Activated naive CD8-positive, alpha-beta T cell treated with anti-CD3 and anti-CD28 coated beads, Interleukin-2, amount 10 ng/mL, durations not matched to agents 7 days and 5 days (primary cell): ENCODE results near the gene NUP62. TPM values are rescaled to one million over a fixed set of nuclear protein-coding genes. Genes with fewer than 3 reads are reported as not detected.
"Not testable (repeated sequence)": the region's sequence is repeated elsewhere in the genome, so short reads cannot be mapped to it uniquely, and the experiment has no call there.

Source experiments
- ATAC-seq: fragments of 150-1000 bp; cut with Tn5 transposase; one replicate; pipeline ENCODE4 v1.10.0; 2021; ENCODE audit warnings: low read depth, moderate library complexity
- POLR2A ChIA-PET: fragments of 350-600 bp; sonication (Branson Sonifier 250); formaldehyde crosslinking; loops from one replicate; lab custom pipeline; 2021; ENCODE audit warnings: antibody characterized with exemption; lab: Charles Lee
- DNase-seq: peaks from one replicate; pipeline ENCODE4 v3.0.0; 2021
- H3K27ac Mint-ChIP-seq: one replicate; pipeline ENCODE4 v1.8.0; 2022; ENCODE audit warnings: mild to moderate bottlenecking, mixed read lengths
- H3K27me3 Mint-ChIP-seq: one replicate; pipeline ENCODE4 v1.8.0; 2022; ENCODE audit warnings: mild to moderate bottlenecking, moderate library complexity, mixed read lengths
- H3K36me3 Mint-ChIP-seq: one replicate; pipeline ENCODE4 v1.8.0; 2021; ENCODE audit warnings: mild to moderate bottlenecking, mixed read lengths
- H3K4me1 Mint-ChIP-seq: one replicate; pipeline ENCODE4 v1.8.0; 2021; ENCODE audit warnings: mixed read lengths
- H3K4me3 Mint-ChIP-seq: one replicate; pipeline ENCODE4 v1.8.0; 2022; ENCODE audit warnings: mild to moderate bottlenecking, moderate library complexity, mixed read lengths
- H3K9me3 Mint-ChIP-seq: one replicate; pipeline ENCODE4 v1.8.0; 2021; ENCODE audit warnings: mixed read lengths
- total RNA-seq, 2 experiments: library from RNA; stranded (reverse); gene quantifications; one replicate each; pipeline ENCODE4 v1.2.3, GENCODE V29; 2021

Gene NUP62
- total RNA-seq, 2 experiments from 2014 or later: 94.2 to 105 TPM

- H3K27ac Mint-ChIP-seq, ATAC-seq, H3K4me3 Mint-ChIP-seq, H3K36me3 Mint-ChIP-seq, H3K9me3 Mint-ChIP-seq, DNase-seq, POLR2A ChIA-PET: not testable (repeated sequence)
- H3K27me3 Mint-ChIP-seq: peaks cover 17% of the 10 kb centered on the region
- peaks cover 12% of the 10 kb centered on the region for H3K4me1 Mint-ChIP-seq
These were observed 15.3 kb upstream of the NUP62 start for GRCh38 chr19:49944567-49944966.

GRCh38 chr19:49940482-49940791 lies 11.1 kb upstream of the NUP62 start:
- Mint-ChIP-seq H3K36me3 (no peaks in the 10 kb centered on the region), H3K4me1 (peaks cover 12% of the 10 kb centered on the region), H3K27me3 (peaks cover 26% of the 10 kb centered on the region), H3K27ac (peak overlapping the region; percentile 72), H3K9me3 (no peaks in the 10 kb centered on the region), H3K4me3 (peak overlapping the region; percentile 14)
- DNase-seq (no peak), ATAC-seq (peak; percentile 72)
- POLR2A ChIA-PET: no interaction called here

- POLR2A ChIA-PET: interaction anchor here (0.7 kb wide), 1 partner anchor 741 kb away, joined by 3 read pairs; no protein-coding TSS in a partner anchor
- Mint-ChIP-seq H3K9me3 (no peaks in the 10 kb centered on the region), H3K4me3 (no peak overlapping the region), H3K4me1 (peaks cover 12% of the 10 kb centered on the region), H3K27ac (peak overlapping the region; percentile 72), H3K36me3 (no peaks in the 10 kb centered on the region), H3K27me3 (peaks cover 27% of the 10 kb centered on the region)
- no peak for DNase-seq
- ATAC-seq: no peak
These were observed 10.6 kb upstream of the NUP62 start for GRCh38 chr19:49939721-49940481.

- POLR2A ChIA-PET: interaction anchor here (0.6 to 0.8 kb wide), 3 partner anchors 25 to 437 kb away, joined by 3 to 4 read pairs (median 4); partner anchors contain the start of gene NR1H2
- peaks cover 14% of the 10 kb centered on the region for H3K4me1 Mint-ChIP-seq
- DNase-seq: no peak
- H3K36me3 Mint-ChIP-seq: peaks cover 1% of the 10 kb centered on the region
- H3K27me3 Mint-ChIP-seq: peaks cover 27% of the 10 kb centered on the region
- no peak overlapping the region for H3K27ac Mint-ChIP-seq
- H3K4me3 Mint-ChIP-seq: no peak overlapping the region
- no peaks in the 10 kb centered on the region for H3K9me3 Mint-ChIP-seq
- ATAC-seq: no peak
These were observed 9.4 kb upstream of the NUP62 start for GRCh38 chr19:49938662-49939061.

GRCh38 chr19:49937750-49938381 lies 8.6 kb upstream of the NUP62 start:
- H3K27ac Mint-ChIP-seq: no peak overlapping the region
- peaks cover 23% of the 10 kb centered on the region for H3K27me3 Mint-ChIP-seq
- POLR2A ChIA-PET: interaction anchor here (0.8 kb wide), 1 partner anchor 438 kb away, joined by 4 read pairs; the partner anchor contains the start of gene NR1H2
- ATAC-seq: peak; percentile 46
- H3K36me3 Mint-ChIP-seq: peaks cover 2% of the 10 kb centered on the region
- DNase-seq: peak; percentile 87
- no peak overlapping the region for H3K4me3 Mint-ChIP-seq
- peaks cover 19% of the 10 kb centered on the region for H3K4me1 Mint-ChIP-seq
- H3K9me3 Mint-ChIP-seq: no peaks in the 10 kb centered on the region

- Mint-ChIP-seq H3K9me3 (peaks cover 3% of the 10 kb centered on the region), H3K36me3 (peaks cover 11% of the 10 kb centered on the region), H3K27ac (no peak overlapping the region), H3K4me3 (no peak overlapping the region), H3K27me3 (peaks cover 12% of the 10 kb centered on the region), H3K4me1 (peaks cover 27% of the 10 kb centered on the region)
- DNase-seq: no peak
- POLR2A ChIA-PET: no interaction called here
- no peak for ATAC-seq
These were observed 7.2 kb upstream of the NUP62 start for GRCh38 chr19:49936549-49936948.

GRCh38 chr19:49933643-49934042 lies 4.3 kb upstream of the NUP62 start:
- peaks cover 26% of the 10 kb centered on the region for H3K4me1 Mint-ChIP-seq
- no peak for ATAC-seq
- peaks cover 12% of the 10 kb centered on the region for H3K27me3 Mint-ChIP-seq
- no peak overlapping the region for H3K4me3 Mint-ChIP-seq
- no peak for DNase-seq
- POLR2A ChIA-PET: no interaction called here
- peak overlapping the region; percentile 49 for H3K27ac Mint-ChIP-seq
- peaks cover 3% of the 10 kb centered on the region for H3K9me3 Mint-ChIP-seq
- peaks cover 20% of the 10 kb centered on the region for H3K36me3 Mint-ChIP-seq

- ATAC-seq: no peak
- peak overlapping the region; percentile 53 for H3K4me3 Mint-ChIP-seq
- H3K36me3 Mint-ChIP-seq: peaks cover 24% of the 10 kb centered on the region
- H3K27me3 Mint-ChIP-seq: peaks cover 12% of the 10 kb centered on the region
- POLR2A ChIA-PET: interaction anchor here (0.7 kb wide), 2 partner anchors 26 to 111 kb away, joined by 3 read pairs; no protein-coding TSS in a partner anchor
- peak; percentile 71 for DNase-seq
- H3K9me3 Mint-ChIP-seq: peaks cover 3% of the 10 kb centered on the region
- peaks cover 31% of the 10 kb centered on the region for H3K4me1 Mint-ChIP-seq
- peak overlapping the region; percentile 80 for H3K27ac Mint-ChIP-seq
These were observed 3.4 kb upstream of the NUP62 start for GRCh38 chr19:49932731-49933131.

- no peak for ATAC-seq
- H3K36me3 Mint-ChIP-seq: peaks cover 27% of the 10 kb centered on the region
- peaks cover 3% of the 10 kb centered on the region for H3K9me3 Mint-ChIP-seq
- H3K4me3 Mint-ChIP-seq: peak overlapping the region; percentile 58
- peak overlapping the region; percentile 32 for H3K27ac Mint-ChIP-seq
- H3K27me3 Mint-ChIP-seq: peaks cover 12% of the 10 kb centered on the region
- no peak for DNase-seq
- POLR2A ChIA-PET: no interaction called here
- H3K4me1 Mint-ChIP-seq: peaks cover 37% of the 10 kb centered on the region
These were observed 2.7 kb upstream of the NUP62 start for GRCh38 chr19:49932041-49932451.

GRCh38 chr19:49931293-49932040 lies 2.2 kb upstream of the NUP62 start:
- Mint-ChIP-seq H3K36me3 (peaks cover 27% of the 10 kb centered on the region), H3K27ac (no peak overlapping the region), H3K4me3 (peak overlapping the region; percentile 58), H3K9me3 (peaks cover 3% of the 10 kb centered on the region), H3K4me1 (peaks cover 39% of the 10 kb centered on the region), H3K27me3 (peaks cover 8% of the 10 kb centered on the region)
- ATAC-seq (no peak), DNase-seq (no peak)
- POLR2A ChIA-PET: no interaction called here

- Mint-ChIP-seq H3K4me3 (peak overlapping the region; percentile 99), H3K36me3 (peaks cover 28% of the 10 kb centered on the region), H3K4me1 (peaks cover 41% of the 10 kb centered on the region), H3K27ac (peak overlapping the region; percentile 98), H3K9me3 (peaks cover 3% of the 10 kb centered on the region), H3K27me3 (peaks cover 3% of the 10 kb centered on the region)
- no peak for DNase-seq
- no peak for ATAC-seq
- POLR2A ChIA-PET: interaction anchor here (0.8 to 2.8 kb wide), 6 partner anchors 34 to 123 kb away, joined by 3 to 20 read pairs (median 15); partner anchors contain the start of genes AKT1S1, IL4I1, TBC1D17 and VRK3
These were observed 1.2 kb upstream of the NUP62 start for GRCh38 chr19:49930483-49931011.

- H3K27me3 Mint-ChIP-seq: no peaks in the 10 kb centered on the region
- POLR2A ChIA-PET: interaction anchor here (0.6 to 2.8 kb wide), 21 partner anchors 11 to 875 kb away, joined by 3 to 20 read pairs (median 7); partner anchors contain the start of genes AKT1S1, AP2A1, IL4I1 and TBC1D17
- H3K4me1 Mint-ChIP-seq: peaks cover 44% of the 10 kb centered on the region
- ATAC-seq: peak; percentile 86
- H3K27ac Mint-ChIP-seq: peak overlapping the region; percentile 98
- peaks cover 3% of the 10 kb centered on the region for H3K9me3 Mint-ChIP-seq
- peak overlapping the region; percentile 99 for H3K4me3 Mint-ChIP-seq
- peak; percentile 86 for DNase-seq
- H3K36me3 Mint-ChIP-seq: peaks cover 31% of the 10 kb centered on the region
These were observed 543 bp upstream of the NUP62 start for GRCh38 chr19:49929611-49930482.
